Panc1 (cell line): ENCODE measurements around the gene TCEAL9. TPM values are rescaled to one million over a fixed set of nuclear protein-coding genes. Genes with fewer than 3 reads are reported as not detected.
"Not testable (repeated sequence)": the region's sequence is repeated elsewhere in the genome, so short reads cannot be mapped to it uniquely, and the experiment has no call there.

ENCODE experiments used
- ATAC-seq: fragments of 200-7000 bp; cut with Tn5 transposase; 2 replicates; pipeline ENCODE4 v1.9.1; 2020; ENCODE audit warnings: mild to moderate bottlenecking, moderate library complexity
- BruUV-seq: library from RNA; stranded (reverse); fragments of 400-500 nt; replicated peaks from 2 replicates; lab custom pipeline; 2021; lab: Mats Ljungman, UMichigan
- CTCF ChIA-PET: fragments of 300-600 bp; sonication (Branson Sonifier 250); formaldehyde crosslinking; loops from one replicate; lab custom pipeline; 2022; ENCODE audit warnings: antibody characterized with exemption; lab: Charles Lee
- POLR2A ChIA-PET: fragments of 300-600 bp; sonication (Branson Sonifier 250); formaldehyde crosslinking; loops from one replicate; lab custom pipeline; 2022; ENCODE audit warnings: antibody characterized with exemption; lab: Charles Lee
- DNase-seq: peaks from one replicate; pipeline ENCODE4 v3.0.0-alpha.2; 2010; ENCODE audit warnings: low read depth, low spot score
- H3K27ac ChIP-seq: 2 replicates; pipeline ENCODE4 v1.5.1; 2011; ENCODE audit warnings: mild to moderate bottlenecking, low read length, inconsistent platforms
- H3K27me3 ChIP-seq: fragments of 200-500 bp; sonication (Bioruptor generic); 2 replicates; pipeline ENCODE4 v1.6.0; 2014; ENCODE audit warnings: low read length, inconsistent platforms; ENCODE audit not compliant: control insufficient read depth, insufficient read depth
- H3K36me3 ChIP-seq: fragments of 200-500 bp; sonication (Bioruptor generic); 2 replicates; pipeline ENCODE4 v1.5.1; 2014; ENCODE audit warnings: inconsistent platforms, mild to moderate bottlenecking, low read length, moderate library complexity; ENCODE audit not compliant: control insufficient read depth, insufficient read depth
- H3K4me1 ChIP-seq: 2 replicates; pipeline ENCODE4 v1.5.1; 2011; ENCODE audit warnings: inconsistent platforms, mild to moderate bottlenecking, low read length, moderate library complexity; ENCODE audit not compliant: control insufficient read depth, insufficient read depth
- H3K4me3 ChIP-seq, 2 experiments: 2 replicates each; pipeline ENCODE4 v1.5.1; 2011 to 2012; ENCODE audit warnings: low read depth in 2 of 2, low read length in 2 of 2, mild to moderate bottlenecking in 2 of 2, inconsistent platforms in 1 of 2, moderate library complexity in 1 of 2
- H3K9me3 ChIP-seq: fragments of 200-500 bp; sonication (Bioruptor generic); 2 replicates; pipeline ENCODE4 v1.5.1; 2014; ENCODE audit warnings: low read depth, mild to moderate bottlenecking, inconsistent platforms, low read length, moderate library complexity; ENCODE audit not compliant: control insufficient read depth, insufficient read depth
- POLR2AphosphoS5 ChIP-seq: IDR thresholded peaks from 2 replicates; pipeline ENCODE4 v1.6.1; 2012; ENCODE audit warnings: mild to moderate bottlenecking, low read depth, low read length, moderate library complexity
- SIN3A ChIP-seq: IDR thresholded peaks from 2 replicates; pipeline ENCODE4 v1.6.1; 2012; ENCODE audit warnings: low read depth, mild to moderate bottlenecking, low read length, moderate library complexity, borderline replicate concordance; ENCODE audit not compliant: insufficient read depth
- TCF7L2 ChIP-seq: IDR thresholded peaks from 2 replicates; pipeline ENCODE4 v1.6.1; 2011; ENCODE audit warnings: mild to moderate bottlenecking, low read depth, low read length, inconsistent platforms
- in situ Hi-C: cut with HindIII; loops from 2 replicates; pipeline ENCODE4 v1.10.0; 2016; ENCODE audit warnings: low sequenced_read_pairs, low pct_unique_long_range_greater_than_20kb
- intact Hi-C: fragments of 100-400 bp; cut with micrococcal nuclease; formaldehyde crosslinking; loops from one replicate; pipeline ENCODE4 v1.10.0; 2022; ENCODE audit not compliant: unreplicated experiment
- total RNA-seq: library from RNA; stranded (reverse); gene quantifications from one replicate; pipeline ENCODE4 v1.2.1, GENCODE V29; 2021; ENCODE audit not compliant: unreplicated experiment
- TF ChIP-seq, protein P1 (sequence below): fragments of 450-650 bp; IDR thresholded peaks from 2 replicates; pipeline ENCODE4 v1.5.1; 2017; ENCODE audit warnings: mild to moderate bottlenecking
- TF ChIP-seq, protein P2 (sequence below), 2 experiments: IDR thresholded peaks; 2 replicates each; pipeline ENCODE4 v1.6.1; 2011 to 2012; ENCODE audit warnings: low read depth in 2 of 2, control low read depth in 1 of 2, low read length in 1 of 2, mild to moderate bottlenecking in 1 of 2, moderate library complexity in 1 of 2; ENCODE audit not compliant: insufficient read depth in 1 of 2

Gene TCEAL9
- total RNA-seq, 1 experiment from 2014 or later = 42.6 TPM

DNA sequence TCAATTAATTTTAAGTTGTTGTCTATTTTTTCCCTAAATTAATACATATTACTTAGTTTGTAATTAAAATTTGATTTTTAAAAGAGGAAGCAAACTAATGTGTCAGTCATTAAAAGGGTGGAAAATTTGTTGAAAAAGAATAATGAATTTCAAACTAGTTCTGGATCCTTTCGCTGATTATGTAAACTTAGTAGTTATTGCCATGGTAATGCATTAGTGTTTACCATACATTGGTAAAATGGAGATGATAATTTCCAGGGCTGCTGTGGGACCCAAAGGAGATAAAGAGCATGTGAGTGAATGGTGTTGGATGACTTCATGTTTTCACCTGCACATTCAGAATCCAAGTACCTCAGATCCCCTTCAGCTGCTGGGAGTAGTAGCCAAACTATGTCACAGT is 26.6 kb downstream of the TCEAL9 start:
- DNase-seq (no peak), ATAC-seq (no peak)
- no TSS peak for BruUV-seq
- in situ Hi-C loops (no loop called here), intact Hi-C loops (no loop called here)
- CTCF ChIA-PET = no interaction called here
- Histone ChIP-seq H3K9me3 (no peaks in the 10 kb centered on the region), H3K27ac (no peak overlapping the region), H3K4me1 (no peaks in the 10 kb centered on the region), H3K36me3 (no peaks in the 10 kb centered on the region), H3K4me3 (no peak overlapping the region), H3K27me3 (no peaks in the 10 kb centered on the region)
- TF ChIP-seq SIN3A (no peak), TCF7L2 (no peak), POLR2AphosphoS5 (no peak)
- TF ChIP-seq, protein P1, sequence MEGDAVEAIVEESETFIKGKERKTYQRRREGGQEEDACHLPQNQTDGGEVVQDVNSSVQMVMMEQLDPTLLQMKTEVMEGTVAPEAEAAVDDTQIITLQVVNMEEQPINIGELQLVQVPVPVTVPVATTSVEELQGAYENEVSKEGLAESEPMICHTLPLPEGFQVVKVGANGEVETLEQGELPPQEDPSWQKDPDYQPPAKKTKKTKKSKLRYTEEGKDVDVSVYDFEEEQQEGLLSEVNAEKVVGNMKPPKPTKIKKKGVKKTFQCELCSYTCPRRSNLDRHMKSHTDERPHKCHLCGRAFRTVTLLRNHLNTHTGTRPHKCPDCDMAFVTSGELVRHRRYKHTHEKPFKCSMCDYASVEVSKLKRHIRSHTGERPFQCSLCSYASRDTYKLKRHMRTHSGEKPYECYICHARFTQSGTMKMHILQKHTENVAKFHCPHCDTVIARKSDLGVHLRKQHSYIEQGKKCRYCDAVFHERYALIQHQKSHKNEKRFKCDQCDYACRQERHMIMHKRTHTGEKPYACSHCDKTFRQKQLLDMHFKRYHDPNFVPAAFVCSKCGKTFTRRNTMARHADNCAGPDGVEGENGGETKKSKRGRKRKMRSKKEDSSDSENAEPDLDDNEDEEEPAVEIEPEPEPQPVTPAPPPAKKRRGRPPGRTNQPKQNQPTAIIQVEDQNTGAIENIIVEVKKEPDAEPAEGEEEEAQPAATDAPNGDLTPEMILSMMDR = no peak
- TF ChIP-seq, protein P2, sequence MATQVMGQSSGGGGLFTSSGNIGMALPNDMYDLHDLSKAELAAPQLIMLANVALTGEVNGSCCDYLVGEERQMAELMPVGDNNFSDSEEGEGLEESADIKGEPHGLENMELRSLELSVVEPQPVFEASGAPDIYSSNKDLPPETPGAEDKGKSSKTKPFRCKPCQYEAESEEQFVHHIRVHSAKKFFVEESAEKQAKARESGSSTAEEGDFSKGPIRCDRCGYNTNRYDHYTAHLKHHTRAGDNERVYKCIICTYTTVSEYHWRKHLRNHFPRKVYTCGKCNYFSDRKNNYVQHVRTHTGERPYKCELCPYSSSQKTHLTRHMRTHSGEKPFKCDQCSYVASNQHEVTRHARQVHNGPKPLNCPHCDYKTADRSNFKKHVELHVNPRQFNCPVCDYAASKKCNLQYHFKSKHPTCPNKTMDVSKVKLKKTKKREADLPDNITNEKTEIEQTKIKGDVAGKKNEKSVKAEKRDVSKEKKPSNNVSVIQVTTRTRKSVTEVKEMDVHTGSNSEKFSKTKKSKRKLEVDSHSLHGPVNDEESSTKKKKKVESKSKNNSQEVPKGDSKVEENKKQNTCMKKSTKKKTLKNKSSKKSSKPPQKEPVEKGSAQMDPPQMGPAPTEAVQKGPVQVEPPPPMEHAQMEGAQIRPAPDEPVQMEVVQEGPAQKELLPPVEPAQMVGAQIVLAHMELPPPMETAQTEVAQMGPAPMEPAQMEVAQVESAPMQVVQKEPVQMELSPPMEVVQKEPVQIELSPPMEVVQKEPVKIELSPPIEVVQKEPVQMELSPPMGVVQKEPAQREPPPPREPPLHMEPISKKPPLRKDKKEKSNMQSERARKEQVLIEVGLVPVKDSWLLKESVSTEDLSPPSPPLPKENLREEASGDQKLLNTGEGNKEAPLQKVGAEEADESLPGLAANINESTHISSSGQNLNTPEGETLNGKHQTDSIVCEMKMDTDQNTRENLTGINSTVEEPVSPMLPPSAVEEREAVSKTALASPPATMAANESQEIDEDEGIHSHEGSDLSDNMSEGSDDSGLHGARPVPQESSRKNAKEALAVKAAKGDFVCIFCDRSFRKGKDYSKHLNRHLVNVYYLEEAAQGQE (IDR thresholded peaks at IDR 0.05; ENCODE audit: insufficient read depth in 1 of 2, low read depth in 2 of 2, low read length in 1 of 2) = no peak
- POLR2A ChIA-PET = no interaction called here

DNA sequence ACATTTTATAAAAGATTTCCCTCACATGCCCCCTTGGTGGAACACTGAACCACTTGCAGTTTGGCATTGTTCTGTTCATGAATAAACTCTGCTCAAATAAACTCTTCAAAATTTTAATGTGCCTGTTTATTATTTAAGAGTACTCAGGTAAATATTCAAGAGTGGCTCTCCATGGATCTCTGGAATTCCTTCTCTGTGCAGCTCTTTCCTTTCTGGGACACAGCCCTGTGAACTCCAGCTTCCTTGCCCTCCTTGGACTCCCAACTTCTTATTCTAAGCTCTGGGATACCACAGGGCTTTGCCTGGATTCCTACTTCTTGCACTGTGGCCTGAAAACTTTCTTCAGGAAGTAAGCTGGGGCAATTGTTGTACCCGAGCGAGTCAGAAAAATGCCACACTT is 28.4 kb downstream of the TCEAL9 start:
- CTCF ChIA-PET = no interaction called here
- in situ Hi-C loops = no loop called here
- ATAC-seq = no peak
- no peaks in the 10 kb centered on the region for H3K36me3 ChIP-seq
- POLR2A ChIA-PET = no interaction called here
- BruUV-seq = no TSS peak
- H3K27me3 ChIP-seq = 0 out of 2 replicates have a peak, but pooled peaks cover 1% of the 10 kb centered on the region
- no peaks in the 10 kb centered on the region for H3K4me1 ChIP-seq
- intact Hi-C loops = no loop called here
- H3K27ac ChIP-seq = no peak overlapping the region
- no peaks in the 10 kb centered on the region for H3K9me3 ChIP-seq
- TF ChIP-seq TCF7L2 (no peak), SIN3A (no peak), POLR2AphosphoS5 (no peak)
- TF ChIP-seq, protein P1 = no peak
- TF ChIP-seq, protein P2 (IDR thresholded peaks at IDR 0.05; ENCODE audit: insufficient read depth in 1 of 2, low read depth in 2 of 2, low read length in 1 of 2) = no peak
- no peak overlapping the region for H3K4me3 ChIP-seq
- no peak for DNase-seq

DNA sequence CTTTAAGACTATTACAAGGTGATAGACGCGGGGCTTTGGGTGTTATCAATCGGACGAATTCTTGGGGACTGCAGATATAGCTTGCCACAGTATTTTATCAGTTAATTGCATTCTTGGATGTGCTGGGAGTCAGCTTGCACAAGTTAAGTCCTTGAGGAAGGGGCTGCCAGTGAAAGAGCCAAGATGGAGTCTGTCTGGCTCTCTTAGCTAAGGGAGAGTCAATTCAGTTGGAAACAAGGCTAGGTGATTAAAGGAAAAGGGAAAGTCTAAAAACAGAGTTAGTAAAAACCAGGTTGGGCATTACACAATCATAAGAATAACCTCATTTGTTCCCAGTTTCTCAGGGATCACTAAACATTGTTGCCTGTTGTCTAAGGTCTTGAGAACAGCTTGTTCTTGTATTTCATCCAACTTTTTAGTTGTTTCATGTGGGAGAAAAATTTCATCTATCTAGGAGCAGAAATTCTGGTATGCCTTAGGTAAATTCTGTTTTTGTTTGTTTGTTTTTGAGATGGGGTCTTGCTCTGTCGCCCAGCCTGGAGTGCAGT is 29.1 kb downstream of the TCEAL9 start:
- H3K9me3 ChIP-seq, DNase-seq, H3K27me3 ChIP-seq, H3K36me3 ChIP-seq, H3K27ac ChIP-seq, CTCF ChIA-PET, H3K4me1 ChIP-seq, ATAC-seq, POLR2A ChIA-PET, intact Hi-C loops, in situ Hi-C loops, BruUV-seq, H3K4me3 ChIP-seq: not testable (repeated sequence)
